Gastrocnemius medialis (tissue), 4 donors: Measurements from ENCODE around the gene NHLRC4.

Source experiments
- POLR2A ChIP-seq, 2 donors: fragments of 450-650 bp; IDR thresholded peaks; one replicate each; pipeline ENCODE4 v1.6.1; 2017; ENCODE audit warnings: antibody characterized with exemption in 2 of 2, mild to moderate bottlenecking in 2 of 2, moderate library complexity in 2 of 2
- TF ChIP-seq, protein P1 (sequence below), 5 experiments: fragments of 450-650 bp in 3 of 5; fragments of 200-600 bp in 2 of 5; sonication (generic) in 2 of 5; IDR thresholded peaks in 4 of 5; conservative IDR thresholded peaks in 1 of 5; 1 replicate in 4 of 5; 2 replicates in 1 of 5; pipeline ENCODE4 v1.5.1; 2016 to 2019; ENCODE audit warnings: antibody characterized with exemption in 5 of 5, mild to moderate bottlenecking in 3 of 5, moderate library complexity in 3 of 5

DNA sequence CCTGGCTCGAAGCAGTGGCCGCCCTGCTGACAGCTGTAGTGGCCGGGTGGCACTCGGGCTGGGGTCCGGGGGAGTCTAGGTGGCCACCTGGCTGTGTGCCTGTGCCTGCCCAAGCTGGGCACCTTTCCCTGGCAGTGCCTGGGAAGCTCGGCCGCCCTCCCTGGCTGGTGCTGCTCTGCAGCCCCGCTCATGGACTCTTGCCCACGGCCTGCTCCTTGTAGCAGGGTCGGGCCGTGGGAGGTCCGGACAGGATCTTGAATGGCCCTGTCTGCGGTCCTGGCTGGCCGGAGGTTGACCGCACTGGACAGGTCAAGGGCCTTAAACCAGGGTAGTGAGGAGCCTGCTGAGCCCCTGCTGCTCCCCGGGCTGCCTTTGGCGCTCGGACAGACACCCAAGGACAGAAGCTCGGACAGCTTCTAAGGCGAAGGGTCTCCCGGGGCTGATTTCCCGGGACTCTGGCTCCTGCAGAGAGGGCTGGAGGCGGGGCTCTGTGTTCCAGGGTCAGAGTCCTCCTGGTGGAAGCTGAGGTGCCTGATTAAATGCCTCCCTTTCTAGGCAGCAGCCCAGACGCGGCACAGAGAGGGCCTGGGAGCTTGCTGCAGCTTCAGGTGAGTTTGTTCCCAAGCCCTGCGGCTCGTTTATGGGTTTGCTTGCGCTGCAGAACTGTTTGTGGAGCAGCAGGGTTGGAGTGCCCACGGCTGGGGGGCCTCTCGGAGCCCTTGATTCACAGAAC, 33.2 kb upstream of the NHLRC4 start:
- TF ChIP-seq, protein P1, sequence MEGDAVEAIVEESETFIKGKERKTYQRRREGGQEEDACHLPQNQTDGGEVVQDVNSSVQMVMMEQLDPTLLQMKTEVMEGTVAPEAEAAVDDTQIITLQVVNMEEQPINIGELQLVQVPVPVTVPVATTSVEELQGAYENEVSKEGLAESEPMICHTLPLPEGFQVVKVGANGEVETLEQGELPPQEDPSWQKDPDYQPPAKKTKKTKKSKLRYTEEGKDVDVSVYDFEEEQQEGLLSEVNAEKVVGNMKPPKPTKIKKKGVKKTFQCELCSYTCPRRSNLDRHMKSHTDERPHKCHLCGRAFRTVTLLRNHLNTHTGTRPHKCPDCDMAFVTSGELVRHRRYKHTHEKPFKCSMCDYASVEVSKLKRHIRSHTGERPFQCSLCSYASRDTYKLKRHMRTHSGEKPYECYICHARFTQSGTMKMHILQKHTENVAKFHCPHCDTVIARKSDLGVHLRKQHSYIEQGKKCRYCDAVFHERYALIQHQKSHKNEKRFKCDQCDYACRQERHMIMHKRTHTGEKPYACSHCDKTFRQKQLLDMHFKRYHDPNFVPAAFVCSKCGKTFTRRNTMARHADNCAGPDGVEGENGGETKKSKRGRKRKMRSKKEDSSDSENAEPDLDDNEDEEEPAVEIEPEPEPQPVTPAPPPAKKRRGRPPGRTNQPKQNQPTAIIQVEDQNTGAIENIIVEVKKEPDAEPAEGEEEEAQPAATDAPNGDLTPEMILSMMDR (IDR thresholded peaks at IDR 0.05 in 4 of 5, conservative IDR thresholded peaks at IDR 0.05 in 1 of 5): no peak
- TF ChIP-seq POLR2A (IDR thresholded peaks at IDR 0.05): no peak
